Measurements from ENCODE around the gene TXNIP.
A peak's percentile ranks its signal among the peaks of the same experiment; 100 is the strongest.

Gene TXNIP

DNA sequence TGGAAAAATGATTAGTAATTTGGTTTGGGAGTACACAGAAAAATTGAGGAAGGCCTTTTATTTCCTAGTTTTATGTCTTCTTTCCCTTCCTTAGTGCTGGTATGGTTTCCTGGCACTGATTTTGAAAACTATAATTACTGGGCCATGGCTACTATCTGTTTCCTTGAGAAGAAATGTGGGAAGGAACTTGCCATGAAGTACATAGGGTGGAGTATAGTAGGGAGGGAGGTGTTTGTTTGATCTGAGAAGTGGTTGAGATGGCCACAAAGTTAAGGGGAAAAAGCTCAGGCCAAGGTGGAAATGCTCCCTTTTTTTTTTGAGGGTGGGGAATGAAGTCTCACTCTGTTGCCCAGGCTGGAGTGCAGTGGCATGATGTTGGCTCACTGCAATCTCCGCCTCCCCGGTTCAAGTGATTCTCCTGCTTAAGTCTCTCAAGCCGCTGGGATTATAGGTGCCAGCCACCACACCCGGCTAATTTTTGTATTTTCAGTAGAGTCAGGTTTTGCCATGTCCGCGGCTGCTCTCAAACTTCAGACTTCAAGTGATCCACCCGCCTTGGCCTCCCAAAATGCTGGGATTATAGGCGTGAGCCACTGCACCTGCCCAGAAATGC lies 13.9 kb upstream of the TXNIP start:
- no peak for DNase-seq

DNA sequence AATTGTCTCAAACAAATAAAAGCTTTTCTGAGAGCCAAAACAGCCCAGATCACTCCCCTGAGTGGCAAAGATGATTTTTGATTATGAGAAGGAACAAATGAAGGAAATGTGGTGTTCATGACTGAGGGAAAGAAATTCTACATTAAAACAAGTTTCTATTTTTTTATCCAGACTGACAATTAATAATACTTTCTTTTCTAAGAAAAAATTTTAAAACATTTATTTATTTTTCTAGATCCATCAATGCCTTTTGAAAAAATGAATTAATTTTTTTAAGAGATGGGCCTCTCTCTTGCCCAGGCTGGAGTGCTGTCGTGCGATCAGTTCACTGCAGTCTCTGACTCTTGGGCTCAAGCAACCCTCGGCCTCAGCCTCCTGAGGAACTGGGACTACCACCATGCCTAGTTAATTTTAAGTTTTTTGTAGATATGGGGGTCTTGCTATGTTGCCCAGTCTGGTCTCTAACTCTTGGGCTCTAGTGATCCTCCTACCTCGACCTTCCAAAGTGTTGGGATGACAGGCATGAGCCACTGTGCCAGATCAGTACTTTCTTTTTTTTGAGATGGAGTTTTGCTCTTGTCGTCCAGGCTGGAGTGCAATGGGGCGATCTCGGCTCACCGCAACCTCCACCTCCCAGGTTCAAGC lies 11.2 kb upstream of the TXNIP start:
- no peak for DNase-seq

DNA sequence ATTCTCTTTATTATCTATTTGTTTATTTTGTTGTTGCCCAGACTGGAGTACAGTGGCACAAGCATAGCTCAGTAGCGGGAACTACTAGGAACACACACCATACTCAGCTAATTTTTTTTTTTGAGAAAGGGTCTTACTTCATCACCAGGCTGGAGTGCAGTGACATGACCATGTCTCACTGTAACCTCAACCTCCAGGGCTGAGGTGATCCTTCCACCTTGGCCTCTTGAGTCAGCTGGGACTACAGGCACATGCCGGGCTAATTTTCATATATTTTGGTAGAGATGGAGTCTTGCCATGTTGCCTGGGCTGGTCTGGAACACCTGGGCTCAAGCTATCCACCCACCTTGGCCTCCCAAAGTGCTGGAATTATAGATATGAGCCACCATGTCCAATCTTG lies 5.3 kb upstream of the TXNIP start:
- no peak for DNase-seq

DNA sequence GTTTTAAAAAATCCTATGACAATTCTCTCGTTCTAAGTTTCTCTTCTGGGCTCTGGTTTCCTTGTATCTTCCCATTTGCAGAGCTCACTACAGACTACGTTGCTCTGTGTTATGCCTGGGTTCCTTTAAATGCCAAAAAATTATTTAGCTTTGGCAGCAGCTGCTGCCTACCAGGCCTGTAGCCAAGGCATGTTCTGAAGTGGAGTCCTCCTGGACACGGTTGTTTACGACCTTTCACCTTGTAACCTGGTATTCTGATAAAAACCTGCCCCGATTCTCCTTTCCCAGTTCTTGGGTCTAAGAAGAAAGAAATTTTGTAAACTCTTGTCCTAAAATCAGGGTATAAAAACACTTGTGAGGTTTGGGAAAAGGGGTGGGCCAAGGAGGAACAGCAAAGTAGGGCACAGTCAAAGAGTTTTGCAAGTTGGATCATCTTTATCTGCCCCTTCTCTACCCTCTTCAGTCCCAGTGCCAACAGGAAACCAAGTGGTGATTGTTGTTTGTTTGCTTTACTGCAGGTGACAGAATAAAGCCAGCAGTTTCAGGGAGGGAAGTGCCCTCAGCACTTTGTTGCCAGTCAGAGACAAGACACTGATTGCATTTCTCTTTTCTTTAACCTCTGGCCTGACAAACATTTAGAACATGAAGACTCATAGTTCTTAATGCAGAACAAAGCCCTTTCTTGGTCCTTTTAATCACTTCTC lies 3.1 kb upstream of the TXNIP start:
- no peak for DNase-seq

DNA sequence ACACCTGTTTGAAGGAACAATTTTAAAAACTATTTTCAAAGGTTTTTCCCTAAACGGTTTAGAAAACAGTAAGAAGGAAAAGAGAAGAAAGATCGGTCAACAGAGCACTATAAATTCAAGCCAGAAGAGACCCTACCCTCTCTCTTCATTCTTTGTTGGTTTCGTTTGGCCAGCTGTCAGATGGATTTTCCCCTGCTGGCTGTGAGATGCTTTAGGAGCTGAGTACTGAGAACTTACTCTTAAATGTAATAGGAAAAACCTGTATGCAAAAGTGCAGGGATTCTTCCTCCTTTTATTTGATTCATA lies 1.3 kb upstream of the TXNIP start:
- DNase-seq, result no peak

DNA sequence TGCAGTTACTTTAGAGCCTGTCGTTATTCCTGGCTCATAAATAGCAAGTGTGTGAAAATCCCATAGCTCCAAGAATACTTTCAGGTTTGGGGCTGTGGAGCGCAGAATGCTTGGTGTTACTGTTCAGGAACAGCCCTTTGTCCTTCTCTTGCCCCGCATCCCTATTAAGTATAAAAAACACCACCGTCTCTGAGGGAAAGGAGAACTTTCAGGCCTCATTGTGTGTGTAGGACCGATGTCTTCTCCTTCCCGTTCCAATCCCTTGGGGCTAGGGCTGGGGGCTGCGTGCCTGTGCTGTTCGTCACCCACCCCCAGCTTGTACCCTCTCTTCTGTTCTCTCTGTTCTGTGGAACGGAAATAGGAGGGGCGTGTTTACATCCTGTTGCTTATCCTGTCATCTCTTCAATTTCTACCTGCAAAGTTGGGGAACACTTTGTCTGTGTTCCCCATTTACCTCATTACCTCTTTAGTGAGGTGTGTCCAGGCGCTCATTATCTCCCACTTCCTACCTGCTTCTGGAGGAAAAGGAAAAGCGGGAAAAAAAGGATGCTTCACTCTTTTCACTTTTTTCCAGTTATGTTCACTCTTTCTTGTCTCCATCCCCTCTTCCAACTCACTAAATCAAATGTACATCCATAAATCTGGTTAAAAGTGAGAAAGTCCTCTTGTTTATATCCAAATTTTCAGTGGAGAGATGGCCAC lies 788 bp upstream of the TXNIP start:
- peak; percentile 66 for DNase-seq

DNA sequence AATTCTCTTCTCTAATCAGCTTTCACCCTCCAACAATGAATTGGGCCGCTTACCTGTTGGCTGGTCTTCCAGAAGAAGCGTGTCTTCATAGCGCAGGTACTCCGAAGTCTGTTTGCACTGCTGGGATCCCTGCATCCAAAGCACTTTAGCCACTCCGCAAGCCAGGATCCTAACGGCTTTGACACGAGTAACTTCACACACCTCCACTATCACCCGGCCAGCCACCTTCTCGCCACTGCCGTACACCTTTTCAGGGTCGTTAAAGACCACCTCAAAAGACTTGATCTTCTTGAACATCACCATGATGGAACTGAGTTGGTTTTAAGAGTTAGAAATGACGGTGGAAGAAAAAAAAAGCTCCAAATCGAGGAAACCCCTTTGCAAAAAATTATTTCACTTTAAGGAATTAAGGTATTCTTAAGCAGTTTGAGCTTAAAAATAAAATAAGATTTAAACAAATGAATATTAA lies 381 bp downstream of the TXNIP start:
- no peak for DNase-seq

DNA sequence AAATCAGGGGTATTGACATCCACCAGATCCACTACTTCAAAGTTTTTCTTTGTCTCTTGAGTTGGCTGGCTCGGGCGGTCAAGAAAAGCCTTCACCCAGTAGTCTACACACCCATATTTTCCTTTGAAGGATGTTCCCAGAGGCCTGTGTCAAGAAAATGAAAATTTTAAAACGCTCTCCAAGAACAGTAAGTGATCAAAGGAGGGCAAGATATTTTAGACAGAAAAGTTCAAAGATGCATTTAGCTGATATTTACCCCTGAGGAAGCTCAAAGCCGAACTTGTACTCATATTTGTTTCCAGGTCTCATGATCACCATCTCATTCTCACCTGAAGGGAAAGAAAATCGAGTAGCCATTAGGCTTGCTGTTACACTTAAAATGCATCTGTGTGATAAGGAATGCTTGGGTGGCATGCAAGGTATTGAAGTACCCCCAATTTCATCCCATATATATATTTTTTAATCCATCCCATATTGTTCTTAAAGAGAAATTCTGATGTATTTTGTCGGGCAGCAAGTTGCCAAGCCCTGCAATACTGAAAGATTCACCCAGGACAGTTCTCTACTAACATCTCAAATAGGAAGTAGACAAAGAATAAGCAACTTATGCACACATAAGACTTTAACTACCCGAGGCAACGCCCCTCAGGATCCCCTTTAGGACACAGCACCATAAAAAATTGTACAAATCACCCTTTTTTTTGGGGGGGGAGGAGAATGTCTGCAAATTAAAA lies 1.1 kb downstream of the TXNIP start:
- no peak for DNase-seq

DNA sequence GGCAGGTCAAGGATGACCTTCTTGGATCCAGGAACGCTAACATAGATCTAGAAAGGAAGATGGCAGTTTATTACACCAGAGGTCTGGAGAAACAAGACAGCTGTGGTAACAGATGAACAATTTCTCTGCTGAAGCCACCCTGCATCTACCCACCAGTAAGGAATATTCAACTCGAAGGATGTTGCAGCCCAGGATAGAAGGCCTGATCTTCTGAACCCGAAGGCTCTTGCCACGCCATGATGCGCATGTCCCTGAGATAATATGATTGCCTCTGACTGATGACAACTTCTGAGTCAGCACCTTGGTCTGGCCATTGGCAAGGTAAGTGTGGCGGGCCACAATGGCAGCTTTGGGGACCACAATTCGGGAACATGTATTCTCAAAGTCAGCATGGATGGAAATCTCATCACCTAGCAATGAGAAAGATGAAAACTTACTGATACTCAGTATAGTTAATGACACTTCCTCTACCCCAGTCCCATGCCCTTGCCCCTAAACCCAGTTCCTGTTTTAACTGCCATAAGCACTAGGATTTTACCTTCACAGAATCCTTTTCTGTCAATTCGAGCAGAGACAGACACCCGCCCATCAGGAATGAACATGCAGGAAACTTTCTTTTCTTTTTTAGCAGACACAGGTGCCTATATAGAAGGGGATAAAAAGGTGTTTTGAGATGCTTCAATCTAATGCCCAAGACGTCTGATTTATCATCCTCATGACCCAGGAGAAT lies 1.8 kb downstream of the TXNIP start:
- peak; percentile 57 for DNase-seq

DNA sequence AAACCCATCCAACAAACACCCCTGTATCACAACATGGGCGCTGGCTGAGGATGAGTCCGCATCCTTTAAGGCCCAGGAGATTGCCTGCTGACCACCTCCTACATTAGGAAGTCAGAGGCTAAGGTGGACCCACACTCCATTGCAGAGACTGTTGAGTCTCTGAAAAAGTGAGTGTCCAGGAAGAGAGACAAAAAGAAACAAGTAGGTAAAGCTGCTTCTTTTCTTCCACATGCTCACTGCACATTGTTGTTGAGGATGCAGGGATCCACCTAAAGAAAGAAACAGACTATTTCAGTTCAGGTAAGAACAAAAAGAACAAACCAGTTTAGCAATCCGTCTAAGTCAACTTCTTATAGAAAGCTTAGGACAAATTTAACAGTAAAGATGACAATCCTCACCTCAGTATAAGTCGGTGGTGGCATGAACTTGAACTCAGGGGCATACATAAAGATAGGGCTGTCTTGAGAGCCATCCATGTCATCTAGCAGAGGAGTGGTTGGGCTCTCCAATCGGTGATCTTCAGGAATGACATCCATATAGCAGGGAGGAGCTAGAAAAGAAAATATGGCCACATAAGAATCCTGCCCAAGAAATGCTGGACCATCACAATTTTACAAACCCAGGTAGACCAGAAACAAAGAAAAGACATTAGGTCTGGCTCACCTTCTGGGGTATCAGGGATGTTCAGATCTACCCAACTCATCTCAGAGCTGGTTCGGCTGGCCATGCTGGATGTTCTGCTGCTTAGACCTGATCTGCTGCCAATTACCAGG lies 2.6 kb downstream of the TXNIP start:
- DNase-seq, result no peak

DNA sequence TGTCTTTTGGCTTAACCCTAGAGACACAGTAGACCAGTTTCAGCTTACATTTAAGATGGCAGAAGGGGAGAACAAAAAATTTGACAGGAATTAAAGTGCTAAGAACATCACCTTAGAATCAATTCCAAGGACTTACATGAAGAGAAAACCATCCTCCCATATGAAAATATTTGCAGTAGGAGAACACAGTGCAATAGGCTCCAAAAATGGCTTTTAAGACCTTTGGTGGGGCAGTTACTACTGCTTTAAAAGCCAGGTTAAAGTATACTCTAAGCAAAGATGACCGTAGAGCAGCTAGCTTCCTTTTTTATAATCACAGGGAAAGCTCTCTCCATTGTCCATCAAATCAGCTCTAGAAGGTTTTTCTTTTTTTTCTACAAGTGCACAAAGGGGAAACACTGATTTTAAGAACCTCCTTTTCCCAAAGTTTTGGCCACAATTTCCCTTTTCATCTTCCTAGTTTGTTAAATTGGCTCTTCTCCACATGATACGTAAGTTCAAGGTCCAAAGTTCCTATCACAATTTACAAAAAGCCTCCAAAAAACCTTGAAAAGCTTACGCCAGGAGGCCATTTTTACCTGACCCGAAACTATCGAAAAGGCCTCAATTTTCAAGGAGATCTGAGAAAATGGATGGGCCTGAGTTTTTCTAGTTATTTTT lies 3.3 kb downstream of the TXNIP start:
- no peak for DNase-seq

DNA sequence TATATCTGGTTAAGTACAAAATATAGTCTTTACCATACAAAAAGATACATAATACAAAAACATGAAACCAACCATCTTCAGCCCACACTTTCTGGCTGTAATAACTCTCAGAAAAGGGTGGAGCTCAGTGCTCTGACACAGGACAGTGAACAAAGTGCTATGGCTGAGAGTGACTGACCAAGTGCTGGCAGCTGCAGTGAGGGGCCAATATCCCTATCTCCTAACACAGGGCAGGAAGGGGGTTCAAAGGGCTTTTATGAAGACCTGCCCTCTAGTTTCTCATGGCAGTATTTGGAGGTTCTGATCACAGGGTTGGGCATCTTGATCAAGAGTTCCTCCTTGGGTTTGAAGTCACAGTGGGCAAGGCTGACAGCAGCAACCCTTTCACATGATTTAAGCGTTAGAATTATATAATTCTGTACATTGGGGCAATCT lies 3.9 kb downstream of the TXNIP start:
- no peak for DNase-seq

DNA sequence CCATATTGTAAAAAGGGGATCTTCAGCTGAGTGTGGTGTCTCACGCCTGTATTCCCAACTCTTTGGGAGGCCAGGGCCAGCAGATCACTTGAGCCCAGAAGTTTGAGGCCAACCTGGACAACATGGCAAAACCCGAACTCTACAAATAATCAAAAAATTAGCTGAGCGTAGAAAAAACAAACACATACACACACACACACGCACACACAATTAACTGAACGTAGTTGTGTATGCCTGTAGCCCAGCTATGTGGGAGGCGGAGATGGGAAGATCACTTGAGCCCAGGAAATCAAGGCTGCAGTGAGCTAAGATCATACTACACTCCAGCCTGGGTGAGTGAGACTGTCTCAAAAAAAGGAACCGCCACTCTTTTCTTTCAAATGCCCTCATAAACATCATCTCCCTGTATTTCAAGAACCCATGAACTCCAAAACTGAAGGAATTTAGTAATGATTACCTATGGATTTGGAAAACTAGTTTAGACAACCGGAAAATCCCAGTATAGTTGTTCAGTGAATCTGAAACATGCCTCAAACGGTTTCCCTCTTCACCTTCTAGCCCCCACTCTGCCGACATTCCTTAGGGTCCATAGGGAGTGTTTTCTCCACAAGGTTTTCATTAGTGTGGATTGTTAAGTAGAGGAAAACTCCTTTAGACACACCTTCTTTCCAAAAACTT lies 4.5 kb downstream of the TXNIP start:
- no peak for DNase-seq

DNA sequence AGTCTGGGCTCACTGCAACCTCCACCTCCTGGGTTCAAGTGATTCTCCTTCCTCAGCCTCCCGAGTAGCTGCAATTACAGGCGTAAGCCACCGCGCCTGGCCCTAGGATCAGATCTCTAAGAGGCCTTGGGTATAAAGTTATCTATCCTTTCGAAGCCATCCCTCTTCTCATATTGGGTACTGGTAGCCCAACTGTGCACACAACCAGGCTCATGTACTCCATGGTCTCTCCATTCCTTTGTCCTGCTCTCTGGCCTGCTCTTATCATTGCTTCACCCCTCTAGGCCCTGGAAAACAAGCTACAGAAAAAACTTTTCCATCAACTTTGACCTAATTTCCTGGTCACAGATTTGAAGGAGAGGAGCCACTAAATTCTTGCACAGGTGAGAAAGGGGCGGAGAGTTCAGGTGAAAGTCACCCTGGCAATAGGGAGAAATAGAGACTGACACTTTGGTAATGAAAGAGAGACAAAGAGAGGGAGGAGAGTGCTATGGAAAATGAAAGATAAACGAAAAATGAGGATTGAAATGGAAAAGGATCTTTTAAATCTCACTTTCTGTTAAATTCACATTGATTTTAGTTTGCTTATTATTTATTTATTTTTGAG lies 6.0 kb downstream of the TXNIP start:
- DNase-seq, result no peak

DNA sequence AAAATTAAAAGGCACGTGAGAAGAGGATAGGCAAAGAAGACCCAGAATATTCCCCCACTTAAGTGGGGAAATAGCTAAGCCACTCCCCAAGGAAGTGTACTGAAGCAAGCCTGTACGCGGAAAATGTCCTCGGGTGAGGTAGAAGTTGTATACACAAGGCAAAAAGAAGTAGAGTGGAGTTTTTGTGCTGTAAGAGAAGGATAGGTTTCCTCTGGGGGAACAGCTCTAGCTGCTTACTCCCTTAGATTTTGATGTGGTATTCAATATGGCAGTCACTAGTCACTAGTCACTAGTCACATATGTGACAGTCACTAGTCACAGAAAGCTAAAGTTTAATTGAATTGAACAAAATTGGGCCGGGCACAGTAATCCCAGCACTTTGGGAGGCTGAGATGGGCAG lies 7.6 kb downstream of the TXNIP start:
- no peak for DNase-seq

DNA sequence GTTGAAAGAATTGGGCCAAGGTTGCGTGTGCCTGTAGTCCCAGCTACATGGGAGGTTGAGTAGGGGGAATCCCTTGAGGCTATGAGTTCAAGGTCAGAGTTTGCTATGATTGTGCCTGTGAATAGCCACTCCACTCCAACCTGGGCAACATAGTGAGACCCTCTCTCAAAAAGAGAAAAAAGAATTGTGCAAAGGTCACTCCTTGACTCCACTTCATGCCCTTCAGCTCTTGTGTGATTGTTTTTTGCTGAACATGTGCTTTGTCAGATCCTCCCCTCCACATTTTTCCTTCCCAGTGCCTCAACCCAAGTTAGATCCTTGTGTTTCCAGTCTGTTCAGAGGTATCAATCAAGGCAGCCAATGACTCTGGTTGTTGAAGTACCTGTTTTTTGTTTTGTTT lies 8.5 kb downstream of the TXNIP start:
- no peak for DNase-seq

DNA sequence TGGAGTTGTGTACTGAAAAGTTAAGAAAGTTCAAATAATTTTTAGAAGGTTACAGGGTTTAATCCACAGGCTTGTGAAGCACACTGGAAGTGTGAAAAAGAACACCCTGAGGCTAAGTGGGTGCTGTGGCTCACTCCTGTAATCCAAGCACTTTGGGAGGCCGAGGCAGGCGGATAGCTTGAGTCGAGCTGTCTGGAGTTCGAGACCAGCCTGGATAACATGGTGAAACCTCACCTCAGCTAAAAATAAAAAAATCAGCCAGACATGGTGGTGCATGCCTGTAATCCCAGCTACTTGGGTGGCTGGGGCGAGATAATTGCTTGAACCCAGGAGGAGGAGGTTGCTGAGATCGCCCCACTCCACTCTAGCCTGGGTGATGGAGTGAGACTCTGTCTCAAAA lies 9.8 kb downstream of the TXNIP start:
- no peak for DNase-seq

DNA sequence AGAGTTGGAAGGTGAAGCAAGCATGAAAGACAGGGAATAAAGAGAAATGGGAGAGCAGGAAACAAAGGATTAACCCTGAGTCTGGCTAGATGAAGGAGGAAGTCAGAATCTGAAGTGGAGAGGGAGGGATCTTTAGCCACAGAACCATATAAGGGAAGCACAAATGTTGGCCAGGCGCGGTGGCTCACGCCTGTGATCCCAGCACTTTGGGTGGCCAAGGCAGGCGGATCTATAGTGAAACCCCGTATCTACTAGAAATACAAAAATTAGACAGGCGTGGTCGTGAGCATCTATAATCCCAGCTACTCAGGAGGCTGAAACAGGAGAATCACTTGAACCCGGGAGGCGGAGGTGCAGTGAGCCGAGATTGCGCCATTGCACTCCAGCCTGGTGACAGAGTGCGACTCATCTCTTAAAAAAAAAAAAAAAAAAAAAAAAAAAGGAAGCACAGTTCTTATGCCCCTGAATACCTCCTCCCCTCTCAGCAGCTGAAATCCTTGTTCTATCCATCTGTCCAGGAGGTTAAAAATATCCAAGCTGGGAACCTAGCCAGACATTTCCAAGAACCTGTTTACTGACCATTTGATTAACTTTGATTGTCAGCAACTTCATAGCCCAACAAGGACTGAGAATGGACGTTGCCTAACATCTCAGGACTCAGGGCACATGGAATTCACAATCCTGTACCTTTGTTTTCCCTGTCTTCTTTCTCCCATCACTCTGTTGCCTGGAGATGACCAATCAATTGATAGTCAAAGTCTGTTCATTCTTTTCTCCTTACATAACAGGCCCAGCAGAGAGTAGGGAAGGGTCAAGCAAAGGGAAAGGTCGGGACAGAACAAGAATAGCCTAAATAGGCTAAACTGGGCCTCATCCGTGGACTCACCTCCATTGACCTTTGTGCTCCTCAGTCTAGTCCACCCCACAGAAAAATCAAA lies 10.6 kb downstream of the TXNIP start:
- no peak for DNase-seq

DNA sequence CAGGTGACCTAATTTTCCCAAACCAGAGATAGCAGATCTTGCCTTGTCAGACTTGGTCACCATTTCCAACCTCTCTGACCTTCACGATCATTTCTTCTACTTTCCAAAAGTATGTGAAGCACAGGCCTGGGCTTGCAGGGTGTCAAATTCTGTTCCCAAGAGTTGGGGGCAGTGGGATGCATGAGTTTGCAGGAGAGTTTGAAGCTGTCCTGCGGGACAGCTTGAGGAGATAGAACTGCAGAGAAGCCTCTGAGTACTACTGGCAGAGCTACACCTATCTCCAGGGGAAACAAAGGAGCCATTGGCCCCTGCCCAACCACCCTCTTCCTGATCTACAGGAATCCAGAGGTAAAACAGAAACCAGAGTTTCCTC lies 11.3 kb downstream of the TXNIP start:
- no peak for DNase-seq
